Neutrophil (primary cell): Measurements from ENCODE around the gene ITPR1.

Experiments used
- H3K27ac ChIP-seq: fragments of 200-600 bp; sonication (generic); 2 replicates; pipeline ENCODE4 v1.5.1; 2016; ENCODE audit warnings: mild to moderate bottlenecking, moderate library complexity
- H3K27me3 ChIP-seq: fragments of 200-600 bp; sonication (generic); 2 replicates; pipeline ENCODE4 v1.6.0; 2016; ENCODE audit warnings: mild to moderate bottlenecking
- H3K36me3 ChIP-seq: fragments of 200-600 bp; sonication (generic); 2 replicates; pipeline ENCODE4 v1.5.1; 2017
- H3K4me1 ChIP-seq, 2 experiments: fragments of 200-600 bp in 1 of 2; sonication (generic) in 1 of 2; 1 replicate in 1 of 2; 2 replicates in 1 of 2; pipeline versions ENCODE4 v1.5.1 to v1.6.1; 2013 to 2016; ENCODE audit warnings: low read depth in 1 of 2, low read length in 1 of 2, mild to moderate bottlenecking in 1 of 2, moderate library complexity in 1 of 2; ENCODE audit not compliant: control insufficient read depth in 1 of 2, insufficient read depth in 1 of 2
- H3K4me3 ChIP-seq, 2 experiments: fragments of 200-600 bp in 1 of 2; sonication (generic) in 1 of 2; 1 replicate in 1 of 2; 2 replicates in 1 of 2; pipeline ENCODE4 v1.5.1; 2013 to 2016; ENCODE audit warnings: low read depth in 1 of 2, low read length in 1 of 2, mild to moderate bottlenecking in 1 of 2, moderate library complexity in 1 of 2
- H3K9me3 ChIP-seq: fragments of 200-600 bp; sonication (generic); 2 replicates; pipeline ENCODE4 v1.5.1; 2016
- CTCF ChIP-seq: fragments of 200-600 bp; sonication (generic); IDR thresholded peaks from 2 replicates; pipeline ENCODE4 v1.5.1; 2016; ENCODE audit warnings: antibody characterized with exemption

ITPR1 gene

GRCh38 chr3:4687167-4687566, 194.0 kb downstream of the ITPR1 start:
- TF ChIP-seq CTCF = no peak
- no peaks in the 10 kb centered on the region for H3K4me1 ChIP-seq
- no peak overlapping the region for H3K4me3 ChIP-seq
- H3K27me3 ChIP-seq = no peaks in the 10 kb centered on the region
- no peak overlapping the region for H3K27ac ChIP-seq
- no peaks in the 10 kb centered on the region for H3K9me3 ChIP-seq
- peaks cover 26% of the 10 kb centered on the region for H3K36me3 ChIP-seq

GRCh38 chr3:4687596-4687995, 194.4 kb downstream of the ITPR1 start:
- Histone ChIP-seq H3K27ac (no peak overlapping the region), H3K4me1 (no peaks in the 10 kb centered on the region), H3K9me3 (no peaks in the 10 kb centered on the region), H3K27me3 (no peaks in the 10 kb centered on the region), H3K36me3 (peaks cover 26% of the 10 kb centered on the region), H3K4me3 (no peak overlapping the region)
- TF ChIP-seq CTCF = no peak

- no peak overlapping the region for H3K4me3 ChIP-seq
- no peak for TF ChIP-seq CTCF
- peaks cover 22% of the 10 kb centered on the region for H3K36me3 ChIP-seq
These were observed 195.3 kb downstream of the ITPR1 start for GRCh38 chr3:4688411-4688810.

GRCh38 chr3:4689021-4689420, 195.9 kb downstream of the ITPR1 start:
- H3K36me3 ChIP-seq = peaks cover 17% of the 10 kb centered on the region
- H3K4me3 ChIP-seq = no peak overlapping the region
- no peaks in the 10 kb centered on the region for H3K27me3 ChIP-seq
- no peak overlapping the region for H3K27ac ChIP-seq
- no peaks in the 10 kb centered on the region for H3K9me3 ChIP-seq
- no peak for TF ChIP-seq CTCF
- no peaks in the 10 kb centered on the region for H3K4me1 ChIP-seq

More at GRCh38 chr3:4688411-4688810, 195.3 kb downstream of the ITPR1 start:
- no peaks in the 10 kb centered on the region for H3K4me1 ChIP-seq
- no peaks in the 10 kb centered on the region for H3K9me3 ChIP-seq
- H3K27ac ChIP-seq = no peak overlapping the region
- H3K27me3 ChIP-seq = no peaks in the 10 kb centered on the region

GRCh38 chr3:4690277-4690676, 197.1 kb downstream of the ITPR1 start:
- Histone ChIP-seq H3K4me3 (no peak overlapping the region), H3K27ac (no peak overlapping the region), H3K27me3 (no peaks in the 10 kb centered on the region), H3K4me1 (peaks cover 10 to 12% of the 10 kb centered on the region in 2 experiments), H3K9me3 (no peaks in the 10 kb centered on the region), H3K36me3 (peaks cover 12% of the 10 kb centered on the region)
- TF ChIP-seq CTCF = no peak

- Histone ChIP-seq H3K4me1 (peaks cover 21 to 23% of the 10 kb centered on the region in 2 experiments), H3K36me3 (no peaks in the 10 kb centered on the region), H3K4me3 (no peak overlapping the region), H3K27ac (no peak overlapping the region), H3K27me3 (no peaks in the 10 kb centered on the region), H3K9me3 (no peaks in the 10 kb centered on the region)
- no peak for TF ChIP-seq CTCF
These were observed 200.5 kb downstream of the ITPR1 start for GRCh38 chr3:4693620-4694019.
